Fibroblast of gingiva (primary cell): Measurements from ENCODE around the gene FOXJ3.
A peak's percentile ranks its signal among the peaks of the same experiment; 100 is the strongest.

ENCODE experiments used
- DNase-seq: peaks from one replicate; pipeline ENCODE4 v3.0.0-alpha.2; 2011; ENCODE audit warnings: low read depth

The FOXJ3 gene

GRCh38 chr1:42143896-42144710 lies 190.9 kb downstream of the FOXJ3 start:
- DNase-seq = no peak

- no peak for DNase-seq
Observed at GRCh38 chr1:42142894-42143675, 191.9 kb downstream of the FOXJ3 start.

- DNase-seq = no peak
Observed at GRCh38 chr1:42141978-42142377, 193.1 kb downstream of the FOXJ3 start.

GRCh38 chr1:42140191-42140590 lies 194.8 kb downstream of the FOXJ3 start:
- DNase-seq = no peak

- no peak for DNase-seq
Observed at GRCh38 chr1:42139444-42139843, 195.6 kb downstream of the FOXJ3 start.

DNA sequence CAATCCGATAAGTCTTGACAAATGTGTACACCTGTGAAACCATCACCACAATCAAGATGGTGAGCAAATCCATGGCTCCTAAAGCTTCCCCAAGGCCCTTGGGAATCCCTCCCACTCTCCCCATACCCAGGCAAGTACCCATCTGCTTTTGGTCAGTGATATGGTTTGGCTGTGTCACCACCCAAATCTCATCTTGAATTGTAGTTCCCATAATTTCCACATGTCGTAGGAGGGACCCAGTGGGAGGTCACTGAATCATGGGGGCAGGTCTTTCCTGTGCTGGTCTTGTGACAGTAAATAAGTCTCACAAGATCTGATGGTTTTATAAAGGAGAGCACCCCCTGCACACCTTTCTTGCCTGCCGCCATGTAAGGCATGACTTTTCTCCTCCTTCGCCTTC lies 196.4 kb downstream of the FOXJ3 start:
- DNase-seq = no peak

GRCh38 chr1:42137766-42138165 lies 197.3 kb downstream of the FOXJ3 start:
- DNase-seq = no peak

GRCh38 chr1:42136466-42136865 lies 198.6 kb downstream of the FOXJ3 start:
- no peak for DNase-seq

- DNase-seq = peak; percentile 73
Observed at GRCh38 chr1:42135426-42135825, 199.6 kb downstream of the FOXJ3 start.

DNA sequence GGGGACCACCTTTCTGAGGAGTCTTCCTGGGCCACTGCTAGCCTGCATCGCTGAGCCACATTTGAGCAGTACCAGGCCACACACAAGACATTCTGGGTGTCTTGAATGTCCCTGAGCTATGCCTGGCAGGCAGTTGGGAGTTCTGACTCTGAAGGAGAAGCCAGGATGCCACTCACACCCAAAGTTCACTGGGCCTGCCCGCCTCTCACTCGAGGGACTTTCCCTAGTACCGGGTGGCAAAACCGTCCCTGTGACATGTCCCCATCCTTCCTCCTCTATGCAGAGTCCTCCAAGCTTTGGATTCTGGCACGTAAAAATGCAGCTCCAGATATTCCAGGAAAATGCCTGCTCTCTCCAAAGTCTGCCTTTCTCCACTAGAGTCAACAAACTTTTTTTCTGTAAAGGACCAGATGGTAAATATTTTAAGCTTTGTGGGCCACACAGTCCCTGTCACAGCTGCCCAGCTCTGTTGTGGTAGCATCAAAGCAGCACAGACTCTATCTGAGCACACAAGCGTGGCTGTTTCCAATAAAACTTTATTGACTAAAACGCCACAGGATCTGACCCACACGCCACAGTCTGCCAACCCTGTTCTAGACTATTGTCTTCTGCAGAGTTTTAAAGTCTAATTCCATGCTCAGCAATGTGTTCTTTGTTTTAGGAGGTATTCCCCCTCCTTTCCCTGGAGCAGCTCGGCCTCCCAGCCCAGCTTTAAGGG lies 201.1 kb downstream of the FOXJ3 start:
- DNase-seq = no peak

DNA sequence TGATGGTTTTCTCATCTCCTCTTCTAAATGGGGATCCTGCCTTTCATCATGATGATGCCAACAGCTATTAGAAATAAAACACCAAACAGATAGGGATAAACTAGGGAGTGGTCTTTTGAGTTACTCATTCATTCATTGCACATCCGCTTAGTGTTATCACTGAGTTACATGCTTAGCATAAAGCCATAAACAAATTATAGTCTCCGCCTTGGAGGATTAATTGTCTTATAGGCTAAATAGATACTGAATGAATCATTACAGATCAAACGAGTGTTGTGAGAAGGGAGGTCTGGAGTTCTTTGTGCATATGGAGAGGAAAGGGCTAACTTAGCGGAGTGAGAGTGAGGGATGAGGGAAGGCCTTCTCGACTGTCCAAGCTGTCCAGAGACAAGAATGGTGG lies 201.6 kb downstream of the FOXJ3 start:
- DNase-seq = no peak

- DNase-seq = no peak
Observed at GRCh38 chr1:42130061-42130660, 204.9 kb downstream of the FOXJ3 start.

DNA sequence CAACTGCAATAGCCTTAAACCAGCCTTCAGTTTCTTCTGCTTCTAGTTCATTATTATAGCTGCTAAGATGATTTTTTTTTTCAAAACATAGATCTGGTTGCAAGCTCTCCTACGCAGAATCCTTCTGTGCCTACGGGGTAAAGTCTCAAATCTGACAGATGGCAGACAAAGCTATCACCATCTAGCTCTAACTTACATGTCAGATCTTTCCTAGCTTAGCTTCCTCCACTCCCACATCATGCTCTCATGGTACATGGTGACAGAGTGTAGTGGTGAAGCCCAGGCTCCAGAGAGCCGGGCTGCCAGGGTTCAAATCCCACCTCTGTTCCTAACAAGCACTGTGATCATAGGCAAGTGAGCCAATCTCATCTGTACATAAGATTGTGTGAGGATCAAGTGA lies 206.1 kb downstream of the FOXJ3 start:
- no peak for DNase-seq

GRCh38 chr1:42128499-42128898 lies 206.5 kb downstream of the FOXJ3 start:
- no peak for DNase-seq

DNA sequence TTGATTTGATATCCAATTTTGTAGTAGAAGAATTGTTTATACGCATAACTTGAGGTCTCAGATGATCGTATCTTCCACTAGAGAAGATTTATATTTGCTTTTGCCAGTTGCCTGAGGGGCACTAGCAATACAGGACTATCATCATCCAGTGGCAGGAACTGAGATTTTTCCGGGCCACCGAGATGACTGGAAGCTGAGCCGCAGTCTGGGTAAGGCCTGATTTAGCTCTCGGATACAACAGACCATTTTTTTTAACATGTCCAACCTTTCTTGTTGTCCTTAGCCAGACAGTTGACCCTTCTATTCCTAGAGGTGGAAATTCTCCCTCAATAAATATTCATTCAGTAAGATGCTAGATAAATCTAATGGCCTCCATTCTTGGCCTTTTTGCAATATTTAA lies 207.3 kb downstream of the FOXJ3 start:
- DNase-seq = no peak
